ENCODE measurements around the gene RPLP2. TPM values are rescaled to one million over a fixed set of nuclear protein-coding genes. Genes with fewer than 3 reads are reported as not detected.

The RPLP2 gene
- total RNA-seq, 1 donor from 2014 or later: 1,110 TPM

- DNase-seq (ENCODE audit: missing footprints) (peak; percentile 87), ATAC-seq (peak; percentile 59)
- intact Hi-C loops (cut with DNase I): no loop called here
Measured at GRCh38 chr11:830295-831117, 20.7 kb downstream of the RPLP2 start.

- ATAC-seq: no peak
Measured at GRCh38 chr11:831118-831864, 21.5 kb downstream of the RPLP2 start.

GRCh38 chr11:831961-832528 is 22.3 kb downstream of the RPLP2 start:
- no peak for ATAC-seq
- intact Hi-C loops (cut with DNase I): no loop called here
- no peak for DNase-seq (ENCODE audit: missing footprints)

More at GRCh38 chr11:831118-831864, 21.5 kb downstream of the RPLP2 start:
- DNase-seq (ENCODE audit: missing footprints): no peak
- intact Hi-C loops (cut with DNase I): no loop called here

- intact Hi-C loops (cut with DNase I): no loop called here
- peak; percentile 38 for ATAC-seq
- DNase-seq (ENCODE audit: missing footprints): no peak
Measured at GRCh38 chr11:832529-833113, 22.9 kb downstream of the RPLP2 start, which contains the start of gene CD151. TSS of gene CD151 (plus strand) at chr11:832952. CDS start at chr11:836070, 3,118 bp downstream.

- no peak for DNase-seq (ENCODE audit: missing footprints)
- intact Hi-C loops (cut with DNase I): no loop called here
- peak; percentile 13 for ATAC-seq
Measured at GRCh38 chr11:833114-833791, 23.5 kb downstream of the RPLP2 start.

GRCh38 chr11:833849-834311 is 24.1 kb downstream of the RPLP2 start:
- ATAC-seq (no peak), DNase-seq (ENCODE audit: missing footprints) (no peak)
- intact Hi-C loops (cut with DNase I): no loop called here

- ATAC-seq (peak; percentile 56), DNase-seq (ENCODE audit: missing footprints) (no peak)
- intact Hi-C loops (cut with DNase I): no loop called here
Measured at GRCh38 chr11:834371-835316, 24.9 kb downstream of the RPLP2 start.

- DNase-seq (ENCODE audit: missing footprints) (no peak), ATAC-seq (no peak)
- intact Hi-C loops (cut with DNase I): no loop called here
Measured at GRCh38 chr11:836274-836673, 26.5 kb downstream of the RPLP2 start.

- no peak for DNase-seq (ENCODE audit: missing footprints)
- intact Hi-C loops (cut with DNase I): no loop called here
- ATAC-seq: no peak
Measured at GRCh38 chr11:836700-837099, 26.9 kb downstream of the RPLP2 start.

- intact Hi-C loops (cut with DNase I): no loop called here
- ATAC-seq: no peak
- DNase-seq (ENCODE audit: missing footprints): no peak
Measured at GRCh38 chr11:837189-837989, 27.6 kb downstream of the RPLP2 start.

- intact Hi-C loops (cut with DNase I): no loop called here
Measured at GRCh38 chr11:837990-838307, 28.2 kb downstream of the RPLP2 start.

GRCh38 chr11:838441-839279 is 28.9 kb downstream of the RPLP2 start:
- ATAC-seq (no peak), DNase-seq (ENCODE audit: missing footprints) (no peak)
- intact Hi-C loops (cut with DNase I): no loop called here

More at GRCh38 chr11:837990-838307, 28.2 kb downstream of the RPLP2 start:
- DNase-seq (ENCODE audit: missing footprints) (no peak), ATAC-seq (no peak)

GRCh38 chr11:839280-839623 is 29.5 kb downstream of the RPLP2 start:
- intact Hi-C loops (cut with DNase I): no loop called here
- ATAC-seq: no peak
- DNase-seq (ENCODE audit: missing footprints): no peak

- ATAC-seq: no peak
- intact Hi-C loops (cut with DNase I): loop anchor here (5.0 kb wide), 3 partner anchors 33 to 87 kb away; partner anchors contain the start of genes AP2A2, CHID1, PIDD1 and RPLP2
- no peak for DNase-seq (ENCODE audit: missing footprints)
Measured at GRCh38 chr11:839875-840617, 30.3 kb downstream of the RPLP2 start.

GRCh38 chr11:841981-842369 is 32.2 kb downstream of the RPLP2 start:
- peak; percentile 0 for ATAC-seq
- DNase-seq (ENCODE audit: missing footprints): no peak
- intact Hi-C loops (cut with DNase I): loop anchor here (5.0 kb wide), 3 partner anchors 35 to 85 kb away; partner anchors contain the start of genes AP2A2, CHID1, PIDD1 and RPLP2

Data from Right ventricle myocardium inferior (tissue), 1 donor.